HG02623 (cell line): ENCODE data around the gene BRPF1.

Source experiments
- ATAC-seq: cut with Tn5 transposase; IDR thresholded peaks from one replicate; pipeline ENCODE4 v1.9.1; 2021; ENCODE audit warnings: moderate library complexity; ENCODE audit not compliant: unreplicated experiment

BRPF1 gene

DNA sequence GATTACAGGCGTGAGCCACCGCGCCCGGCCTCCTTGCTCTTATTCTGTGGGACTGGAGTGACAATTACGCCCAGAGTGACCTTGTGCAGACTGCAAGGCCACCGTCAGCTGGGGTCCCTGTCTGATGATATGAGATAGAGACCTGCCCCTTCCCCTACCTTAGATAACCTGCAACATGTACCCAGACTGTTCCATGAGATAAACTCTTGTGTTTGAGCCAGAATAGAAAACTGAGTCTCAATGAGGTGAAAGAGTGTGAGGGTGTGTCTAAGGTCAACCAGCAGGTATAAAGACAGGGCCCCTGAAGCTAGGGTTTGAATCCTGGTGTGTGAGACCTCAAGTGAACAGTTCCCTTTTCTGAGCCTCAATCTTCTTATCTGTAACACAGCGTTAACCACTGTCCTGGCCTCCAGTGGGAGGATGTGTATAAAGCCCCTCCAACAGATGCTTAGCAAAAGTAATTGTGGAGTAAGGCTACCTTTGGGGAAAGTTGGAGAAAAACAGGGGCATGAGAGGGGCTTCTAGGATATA lies 54.7 kb downstream of the BRPF1 start:
- no peak for ATAC-seq

DNA sequence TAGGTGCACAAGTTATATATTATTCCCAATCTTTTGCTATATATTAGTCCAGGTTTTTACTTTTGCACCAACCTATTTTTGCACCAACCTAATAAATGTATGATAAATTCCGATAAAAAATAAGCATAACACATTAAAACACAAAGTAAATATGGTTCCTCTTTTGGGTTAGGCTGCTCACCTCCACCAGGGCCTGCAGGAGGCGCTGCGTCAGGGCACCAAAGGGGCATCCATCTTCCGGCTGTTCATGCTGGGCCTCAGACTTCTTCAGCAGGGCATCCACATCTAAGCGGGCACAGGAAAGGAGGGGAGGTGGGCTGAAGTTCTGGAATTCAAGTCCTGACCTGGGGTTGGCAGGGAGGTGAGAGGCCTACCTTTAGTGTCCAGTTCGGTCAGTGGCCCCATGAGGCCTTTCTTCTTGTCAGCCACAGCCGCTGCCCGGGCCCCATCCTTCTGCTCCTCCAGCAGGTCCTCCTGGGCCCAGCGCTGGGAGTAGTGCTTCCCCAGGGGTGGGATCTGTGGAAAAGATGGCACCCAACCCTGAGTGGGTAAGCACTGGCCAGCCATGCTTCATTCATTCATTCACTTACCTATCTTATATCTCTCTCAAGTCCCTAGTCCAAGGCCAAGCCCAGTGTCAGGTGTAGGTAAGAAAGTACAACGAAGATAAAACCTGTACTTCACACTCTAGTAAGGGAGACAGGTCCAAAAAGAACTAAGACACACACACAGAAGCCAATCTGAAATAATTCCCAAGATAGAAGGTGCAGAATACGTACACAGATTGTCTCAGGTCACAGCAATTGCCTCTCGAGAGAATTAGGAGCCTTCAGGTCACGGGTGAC lies 55.5 kb downstream of the BRPF1 start:
- no peak for ATAC-seq

DNA sequence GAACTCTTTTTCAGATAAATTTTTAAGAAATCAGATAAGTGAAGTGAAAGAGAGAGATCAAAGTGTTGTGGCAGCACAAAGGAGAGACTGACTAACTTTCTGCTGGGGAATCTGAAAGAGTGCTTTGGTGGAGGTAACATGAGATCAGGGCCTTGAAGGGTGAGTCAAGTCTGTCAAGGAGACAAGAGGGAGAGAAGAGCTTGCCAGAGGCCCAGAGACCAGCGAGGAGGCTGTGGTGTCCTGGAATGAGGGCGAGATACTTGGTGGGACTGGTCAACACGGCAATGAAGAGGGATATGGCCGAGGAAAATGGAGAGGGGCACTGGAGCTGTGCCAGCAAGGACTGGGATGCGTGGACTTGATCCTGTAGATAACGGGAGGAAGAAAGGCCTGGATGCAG lies 56.2 kb downstream of the BRPF1 start:
- ATAC-seq: no peak

DNA sequence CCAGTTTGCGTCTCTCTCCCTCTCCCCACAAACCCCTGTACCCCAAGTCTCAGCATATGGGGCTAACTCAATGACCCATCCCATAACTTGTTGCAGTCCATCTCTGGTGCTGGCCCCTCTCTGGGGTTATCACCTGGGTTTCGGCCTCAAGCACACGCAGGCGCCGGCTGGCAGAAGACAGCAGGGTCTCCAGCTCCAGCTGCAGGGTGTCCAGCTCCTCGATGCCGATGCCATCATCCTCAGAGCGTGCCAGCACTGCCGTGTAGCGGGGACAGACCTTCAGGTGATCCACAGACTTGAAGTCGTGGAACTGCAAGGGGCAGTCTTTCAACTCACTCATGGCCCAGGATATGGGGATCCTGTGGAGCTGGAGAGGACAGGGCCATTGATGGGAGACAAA lies 59.6 kb downstream of the BRPF1 start:
- ATAC-seq: no peak

DNA sequence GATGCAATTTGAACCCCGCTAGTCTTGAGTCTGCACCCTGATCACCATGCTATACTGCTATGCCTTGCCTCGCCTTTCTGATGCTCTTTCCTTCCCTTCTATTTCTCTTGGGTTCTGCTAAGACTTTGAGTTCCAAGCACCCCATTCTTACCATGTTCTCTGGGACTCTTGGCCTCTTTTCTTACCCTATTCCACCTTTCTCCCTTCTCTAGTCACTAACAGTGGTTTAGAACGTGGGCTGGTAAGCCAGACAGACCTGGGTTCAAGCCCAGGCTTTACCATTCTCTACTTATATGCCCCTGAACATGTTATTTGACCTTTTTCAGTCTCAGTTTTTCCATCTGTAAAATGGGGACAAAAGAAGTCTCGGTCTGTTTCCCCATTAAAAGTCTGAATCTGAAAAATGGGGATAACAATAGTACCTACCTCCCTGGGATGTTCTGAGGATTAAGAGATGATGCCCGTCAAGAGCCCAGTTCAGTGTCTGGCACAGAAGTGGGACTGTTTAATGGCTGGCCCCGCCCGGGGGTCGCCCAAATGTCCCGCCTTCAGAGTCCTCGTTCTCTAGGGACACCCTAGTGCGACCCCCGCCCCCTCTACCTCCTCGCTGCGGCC lies 60.4 kb downstream of the BRPF1 start:
- no peak for ATAC-seq

DNA sequence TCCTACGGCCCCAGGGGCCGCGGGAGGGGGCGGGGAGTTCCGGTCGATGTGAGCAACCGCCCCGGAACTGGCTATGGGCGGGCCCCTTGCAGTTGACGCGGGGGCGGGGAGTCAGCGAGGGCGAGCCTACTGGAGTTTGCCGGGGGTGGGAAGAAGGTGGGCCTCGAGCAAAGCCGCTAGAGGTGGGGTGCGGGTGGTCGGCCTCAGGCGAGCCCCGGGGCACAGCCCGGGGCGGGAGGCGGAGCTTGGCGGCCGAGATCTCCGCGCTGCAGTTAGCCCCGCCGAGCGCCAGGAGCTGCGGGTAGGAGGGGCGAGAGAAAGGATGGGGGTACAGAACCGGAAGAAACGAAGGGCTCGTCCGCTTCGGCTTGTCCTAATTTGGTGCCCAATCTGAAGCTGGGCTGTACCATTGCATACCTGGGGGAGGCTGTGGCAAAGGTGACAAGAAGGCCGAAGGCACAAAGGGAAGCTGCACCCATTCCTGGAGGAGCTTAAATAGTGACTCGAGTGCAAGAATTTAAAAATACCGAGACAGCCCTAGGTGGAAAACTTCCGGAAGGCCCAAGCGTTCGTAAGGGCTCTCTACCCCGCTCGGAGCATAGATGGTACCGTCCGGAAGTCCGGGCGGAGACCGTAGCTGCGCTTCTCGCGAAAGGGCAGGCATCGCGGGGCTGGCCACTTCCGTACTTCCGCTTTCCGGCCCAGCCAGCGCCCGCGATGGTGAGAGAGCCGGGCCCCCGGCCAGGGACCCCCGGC lies 61.0 kb downstream of the BRPF1 start, which contains the start of the genes ARPC4 and TADA3:
Gene ARPC4, plus strand, starts transcription at position 678 of the 756 bp plus-strand sequence. Its CDS starts 40 bp downstream, at position 718.
Gene TADA3, minus strand, starts transcription at position 69 of the 756 bp plus-strand sequence. CDS start 1,007 bp downstream, outside the sequence.
- ATAC-seq: peak; percentile 75

DNA sequence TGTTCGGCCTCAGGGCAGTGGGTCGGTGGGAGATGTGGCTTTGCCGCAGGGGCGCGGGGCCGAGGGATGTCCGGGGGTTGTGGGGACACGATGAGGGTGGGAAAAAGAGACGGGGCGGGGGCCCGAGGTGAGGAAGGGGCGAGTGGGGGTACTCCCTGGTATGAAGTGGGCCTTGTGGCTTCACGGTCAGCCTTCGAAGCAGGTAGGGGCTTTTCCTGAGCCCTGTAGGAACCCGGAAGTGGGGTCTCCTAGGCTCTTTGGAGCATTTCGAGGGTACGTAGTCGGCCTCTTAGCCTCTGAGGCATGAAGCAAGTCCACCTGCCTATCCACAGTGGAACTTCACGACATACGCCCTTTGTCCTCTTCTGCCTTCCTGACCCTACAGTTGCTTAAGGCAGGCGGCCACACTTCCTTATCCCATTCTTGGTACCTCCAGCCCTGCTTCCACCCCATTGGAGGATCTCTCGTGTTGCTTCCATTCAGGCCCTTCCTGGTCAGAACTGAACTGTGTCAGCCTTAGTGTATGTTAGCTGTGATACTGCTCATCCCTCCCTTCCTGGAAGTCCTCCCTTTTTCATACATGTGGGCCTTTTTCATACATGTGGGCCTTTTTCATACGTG lies 61.7 kb downstream of the BRPF1 start:
- no peak for ATAC-seq

DNA sequence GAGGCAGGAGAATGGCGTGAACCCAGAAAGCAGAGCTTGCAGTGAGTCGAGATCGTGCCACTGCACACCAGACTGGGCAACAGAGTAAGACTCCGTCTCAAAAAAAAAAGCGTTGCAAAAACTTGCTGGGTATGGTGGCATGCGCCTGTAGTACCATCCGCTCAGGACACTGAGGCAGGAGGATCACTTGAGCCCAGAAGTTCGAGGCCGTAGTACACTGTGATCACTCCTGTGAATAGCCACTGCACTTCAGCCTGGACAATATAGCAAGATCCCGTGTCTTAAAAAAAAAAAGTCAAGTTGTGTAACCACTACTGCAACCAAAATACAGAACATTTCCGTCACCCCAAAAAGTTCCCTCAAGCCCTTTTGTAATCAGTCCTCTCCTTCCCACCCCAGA lies 62.9 kb downstream of the BRPF1 start:
- no peak for ATAC-seq

DNA sequence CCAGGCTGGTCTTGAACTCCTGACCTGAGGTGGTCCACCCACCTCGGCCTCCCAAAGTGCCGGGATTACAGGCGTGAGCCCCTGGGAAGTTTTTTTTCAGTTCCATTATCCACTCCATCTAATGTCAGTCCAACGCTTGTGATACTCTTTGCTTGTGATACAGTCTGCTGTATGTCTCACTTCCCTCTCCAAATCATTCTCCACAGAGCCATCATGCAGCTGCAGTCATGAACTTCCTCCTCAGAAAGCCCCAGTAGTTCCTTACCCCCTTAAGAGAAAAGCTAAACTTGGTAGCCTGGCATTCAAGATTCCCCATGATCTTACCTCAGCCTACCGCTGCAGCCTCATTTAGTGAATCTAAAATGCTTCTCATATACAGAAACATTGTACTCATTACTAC lies 63.7 kb downstream of the BRPF1 start:
- no peak for ATAC-seq

DNA sequence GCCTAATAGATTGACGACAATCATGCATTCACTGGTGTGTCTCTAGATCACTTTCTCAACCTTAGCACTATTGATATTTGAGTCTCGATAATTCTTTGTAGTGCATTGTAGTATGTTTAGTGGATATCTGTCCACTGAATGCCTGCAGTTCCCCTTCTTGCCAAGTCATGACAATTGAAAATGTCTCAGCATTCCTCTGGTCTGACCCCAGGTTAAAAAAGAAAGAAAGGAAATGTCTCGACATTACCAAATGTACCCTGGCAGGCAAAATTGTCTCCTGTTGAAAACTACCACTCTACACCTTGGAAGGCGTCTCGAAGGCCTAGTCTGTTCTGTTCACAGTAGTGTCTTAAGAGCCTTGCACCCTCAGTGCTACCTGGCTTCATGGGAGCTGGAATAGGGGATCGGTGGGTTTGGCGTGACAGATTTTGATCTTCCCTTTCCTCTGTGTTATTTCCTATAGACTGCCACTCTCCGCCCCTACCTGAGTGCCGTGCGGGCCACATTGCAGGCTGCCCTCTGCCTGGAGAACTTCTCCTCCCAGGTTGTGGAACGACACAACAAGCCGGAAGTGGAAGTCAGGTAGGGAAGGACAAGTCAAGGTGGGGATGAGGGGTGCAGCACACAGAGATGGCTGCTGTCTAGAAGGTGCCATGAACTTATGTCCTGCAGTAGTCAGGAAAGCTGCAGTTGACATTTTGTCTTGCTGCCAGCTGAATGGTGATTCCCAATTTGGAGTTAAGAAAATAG lies 65.8 kb downstream of the BRPF1 start:
- no peak for ATAC-seq
